GM23248 (cell line): Measurements from ENCODE around the gene HSPBP1.

Experiments used
- EZH2 ChIP-seq: fragments of 200-600 bp; sonication (generic); IDR thresholded peaks from 2 replicates; pipeline ENCODE4 v1.6.1; 2018; ENCODE audit warnings: antibody characterized with exemption, mild to moderate bottlenecking; ENCODE audit not compliant: insufficient read depth, poor library complexity, severe bottlenecking
- EZH2phosphoT487 ChIP-seq: fragments of 200-600 bp; sonication (generic); IDR thresholded peaks from 2 replicates; pipeline ENCODE4 v1.6.1; 2018; ENCODE audit warnings: antibody characterized with exemption, moderate library complexity, mild to moderate bottlenecking, low read depth; ENCODE audit not compliant: insufficient read depth

DNA sequence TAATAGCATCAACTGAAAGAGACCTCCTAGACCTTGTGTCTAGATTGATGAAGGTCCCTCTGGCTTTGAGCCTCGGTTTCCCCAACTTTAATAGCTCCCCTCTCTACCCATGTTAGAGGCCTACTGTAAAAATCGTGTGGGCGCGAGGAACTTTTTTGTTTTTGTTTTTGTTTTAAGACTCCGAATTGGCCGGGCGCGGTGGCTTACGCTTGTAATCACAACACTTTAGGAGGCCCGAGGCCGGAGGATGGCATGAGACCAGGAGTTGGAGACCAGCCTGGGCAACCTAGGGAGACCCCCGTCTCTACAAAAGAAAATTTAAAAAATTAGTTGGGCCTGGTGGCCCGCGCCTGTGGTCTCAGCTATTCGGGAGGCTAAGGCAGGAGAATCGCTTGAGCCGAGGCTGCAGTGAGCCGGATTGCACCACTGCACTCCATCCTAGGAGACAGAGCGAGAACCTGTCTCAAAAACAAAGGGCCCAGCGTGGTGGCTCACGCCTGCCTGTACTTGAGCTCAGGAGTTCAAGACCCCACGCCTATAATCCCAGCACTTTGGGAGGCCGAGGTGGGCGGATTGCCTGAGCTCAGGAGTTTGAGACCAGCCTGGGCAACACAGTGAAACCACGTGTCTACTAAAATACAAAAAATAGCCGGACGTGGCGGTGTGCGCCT, 20.2 kb downstream of the HSPBP1 start:
- TF ChIP-seq EZH2 (no peak), EZH2phosphoT487 (no peak)
